Measurements from ENCODE around the gene PPP3R1.
A peak's percentile ranks its signal among the peaks of the same experiment; 100 is the strongest.

PPP3R1 gene

GRCh38 chr2:68157002-68157401, 95.3 kb downstream of the PPP3R1 start:
- WGBS, 2 experiments, result 0% methylated on average over 28 of the region's 28 CpGs
- Histone ChIP-seq H3K27ac (ENCODE audit: insufficient read depth, low read depth, low read length, poor library complexity, severe bottlenecking) (peak overlapping the region; percentile 98), H3K27me3 (ENCODE audit: control insufficient read depth, insufficient read depth, low read length, poor library complexity, severe bottlenecking) (no peaks in the 10 kb centered on the region), H3K4me1 (ENCODE audit: control insufficient read depth, insufficient read depth, low read length) (peaks cover 7% of the 10 kb centered on the region), H3K9me3 (ENCODE audit: control insufficient read depth, low read length) (no peaks in the 10 kb centered on the region), H3K4me3 (ENCODE audit: insufficient read depth, low read depth, low read length) (peak overlapping the region; percentile 80), H3K36me3 (ENCODE audit: control insufficient read depth, insufficient read depth, low read length) (peaks cover 13% of the 10 kb centered on the region)

- Histone ChIP-seq H3K9me3 (ENCODE audit: control insufficient read depth, low read length) (no peaks in the 10 kb centered on the region), H3K27me3 (ENCODE audit: control insufficient read depth, insufficient read depth, low read length, poor library complexity, severe bottlenecking) (no peaks in the 10 kb centered on the region), H3K4me3 (ENCODE audit: insufficient read depth, low read depth, low read length) (peak overlapping the region; percentile 80), H3K4me1 (ENCODE audit: control insufficient read depth, insufficient read depth, low read length) (peaks cover 7% of the 10 kb centered on the region), H3K27ac (ENCODE audit: insufficient read depth, low read depth, low read length, poor library complexity, severe bottlenecking) (peak overlapping the region; percentile 98), H3K36me3 (ENCODE audit: control insufficient read depth, insufficient read depth, low read length) (peaks cover 8% of the 10 kb centered on the region)
- 46 to 68% methylated on average over 1 to 3 of the region's 3 CpGs for WGBS, 2 experiments
Measured at GRCh38 chr2:68156419-68156818, 95.9 kb downstream of the PPP3R1 start.

GRCh38 chr2:68155618-68156017, 96.7 kb downstream of the PPP3R1 start:
- peaks cover 5% of the 10 kb centered on the region for H3K36me3 ChIP-seq (ENCODE audit: control insufficient read depth, insufficient read depth, low read length)
- peaks cover 7% of the 10 kb centered on the region for H3K4me1 ChIP-seq (ENCODE audit: control insufficient read depth, insufficient read depth, low read length)
- no peak overlapping the region for H3K27ac ChIP-seq (ENCODE audit: insufficient read depth, low read depth, low read length, poor library complexity, severe bottlenecking)
- no peaks in the 10 kb centered on the region for H3K9me3 ChIP-seq (ENCODE audit: control insufficient read depth, low read length)
- H3K4me3 ChIP-seq (ENCODE audit: insufficient read depth, low read depth, low read length), result no peak overlapping the region
- no peaks in the 10 kb centered on the region for H3K27me3 ChIP-seq (ENCODE audit: control insufficient read depth, insufficient read depth, low read length, poor library complexity, severe bottlenecking)
- WGBS, 2 experiments, result 94 to 100% methylated on average over 4 to 7 of the region's 7 CpGs

- no peaks in the 10 kb centered on the region for H3K9me3 ChIP-seq (ENCODE audit: control insufficient read depth, low read length)
- H3K27me3 ChIP-seq (ENCODE audit: control insufficient read depth, insufficient read depth, low read length, poor library complexity, severe bottlenecking), result no peaks in the 10 kb centered on the region
- peaks cover 4% of the 10 kb centered on the region for H3K4me1 ChIP-seq (ENCODE audit: control insufficient read depth, insufficient read depth, low read length)
- H3K36me3 ChIP-seq (ENCODE audit: control insufficient read depth, insufficient read depth, low read length), result no peaks in the 10 kb centered on the region
- H3K27ac ChIP-seq (ENCODE audit: insufficient read depth, low read depth, low read length, poor library complexity, severe bottlenecking), result no peak overlapping the region
- WGBS, 2 experiments, result 77 to 81% methylated on average over 3 of the region's 3 CpGs
- H3K4me3 ChIP-seq (ENCODE audit: insufficient read depth, low read depth, low read length), result no peak overlapping the region
Measured at GRCh38 chr2:68152681-68153347, 99.5 kb downstream of the PPP3R1 start.

- no peaks in the 10 kb centered on the region for H3K9me3 ChIP-seq (ENCODE audit: control insufficient read depth, low read length)
- no peak overlapping the region for H3K4me3 ChIP-seq (ENCODE audit: insufficient read depth, low read depth, low read length)
- no peaks in the 10 kb centered on the region for H3K36me3 ChIP-seq (ENCODE audit: control insufficient read depth, insufficient read depth, low read length)
- no peak overlapping the region for H3K27ac ChIP-seq (ENCODE audit: insufficient read depth, low read depth, low read length, poor library complexity, severe bottlenecking)
- H3K4me1 ChIP-seq (ENCODE audit: control insufficient read depth, insufficient read depth, low read length), result no peaks in the 10 kb centered on the region
- H3K27me3 ChIP-seq (ENCODE audit: control insufficient read depth, insufficient read depth, low read length, poor library complexity, severe bottlenecking), result no peaks in the 10 kb centered on the region
Measured at GRCh38 chr2:68151037-68151436, 101.3 kb downstream of the PPP3R1 start.

GRCh38 chr2:68141875-68142274, 110.5 kb downstream of the PPP3R1 start:
- Histone ChIP-seq H3K27me3 (ENCODE audit: control insufficient read depth, insufficient read depth, low read length, poor library complexity, severe bottlenecking) (no peaks in the 10 kb centered on the region), H3K27ac (ENCODE audit: insufficient read depth, low read depth, low read length, poor library complexity, severe bottlenecking) (no peak overlapping the region), H3K4me1 (ENCODE audit: control insufficient read depth, insufficient read depth, low read length) (no peaks in the 10 kb centered on the region), H3K9me3 (ENCODE audit: control insufficient read depth, low read length) (no peaks in the 10 kb centered on the region), H3K36me3 (ENCODE audit: control insufficient read depth, insufficient read depth, low read length) (no peaks in the 10 kb centered on the region), H3K4me3 (ENCODE audit: insufficient read depth, low read depth, low read length) (no peak overlapping the region)
- 89 to 100% methylated on average over 1 to 2 of the region's 2 CpGs for WGBS, 2 experiments

- Histone ChIP-seq H3K9me3 (ENCODE audit: control insufficient read depth, low read length) (no peaks in the 10 kb centered on the region), H3K4me1 (ENCODE audit: control insufficient read depth, insufficient read depth, low read length) (no peaks in the 10 kb centered on the region), H3K36me3 (ENCODE audit: control insufficient read depth, insufficient read depth, low read length) (peaks cover 7% of the 10 kb centered on the region), H3K27ac (ENCODE audit: insufficient read depth, low read depth, low read length, poor library complexity, severe bottlenecking) (no peak overlapping the region), H3K4me3 (ENCODE audit: insufficient read depth, low read depth, low read length) (no peak overlapping the region), H3K27me3 (ENCODE audit: control insufficient read depth, insufficient read depth, low read length, poor library complexity, severe bottlenecking) (no peaks in the 10 kb centered on the region)
- 91 to 97% methylated on average over 7 of the region's 7 CpGs for WGBS, 2 experiments
Measured at GRCh38 chr2:68135448-68136320, 116.6 kb downstream of the PPP3R1 start.

GRCh38 chr2:68134554-68134953, 117.8 kb downstream of the PPP3R1 start:
- H3K27me3 ChIP-seq (ENCODE audit: control insufficient read depth, insufficient read depth, low read length, poor library complexity, severe bottlenecking), result no peaks in the 10 kb centered on the region
- H3K27ac ChIP-seq (ENCODE audit: insufficient read depth, low read depth, low read length, poor library complexity, severe bottlenecking), result no peak overlapping the region
- no peaks in the 10 kb centered on the region for H3K9me3 ChIP-seq (ENCODE audit: control insufficient read depth, low read length)
- H3K4me1 ChIP-seq (ENCODE audit: control insufficient read depth, insufficient read depth, low read length), result no peaks in the 10 kb centered on the region
- WGBS, 2 experiments, result 97% methylated on average over 5 of the region's 6 CpGs
- no peak overlapping the region for H3K4me3 ChIP-seq (ENCODE audit: insufficient read depth, low read depth, low read length)
- peaks cover 7% of the 10 kb centered on the region for H3K36me3 ChIP-seq (ENCODE audit: control insufficient read depth, insufficient read depth, low read length)

- H3K27ac ChIP-seq (ENCODE audit: insufficient read depth, low read depth, low read length, poor library complexity, severe bottlenecking), result no peak overlapping the region
- no peaks in the 10 kb centered on the region for H3K9me3 ChIP-seq (ENCODE audit: control insufficient read depth, low read length)
- H3K27me3 ChIP-seq (ENCODE audit: control insufficient read depth, insufficient read depth, low read length, poor library complexity, severe bottlenecking), result no peaks in the 10 kb centered on the region
- peaks cover 7% of the 10 kb centered on the region for H3K36me3 ChIP-seq (ENCODE audit: control insufficient read depth, insufficient read depth, low read length)
- no peak overlapping the region for H3K4me3 ChIP-seq (ENCODE audit: insufficient read depth, low read depth, low read length)
- no peaks in the 10 kb centered on the region for H3K4me1 ChIP-seq (ENCODE audit: control insufficient read depth, insufficient read depth, low read length)
- 92 to 95% methylated on average over 1 of the region's 1 CpG for WGBS, 2 experiments
Measured at GRCh38 chr2:68134120-68134519, 118.2 kb downstream of the PPP3R1 start.

All from ectodermal cell (in vitro differentiated cells).